ENCODE data around the gene NXN. TPM values are rescaled to one million over a fixed set of nuclear protein-coding genes. Genes with fewer than 3 reads are reported as not detected.

Gene NXN
- total RNA-seq, 6 donors from 2014 or later: 32.4 to 63.1 (median 52.2) TPM

GRCh38 chr17:981292-981658 is 1.7 kb upstream of the NXN start:
- Histone ChIP-seq H3K36me3 (no peaks in the 10 kb centered on the region), H3K4me3 (no peak overlapping the region), H3K27ac (no peak overlapping the region), H3K4me1 (peaks cover 15 to 31% (median 21%) of the 10 kb centered on the region in 4 donors), H3K27me3 (peaks cover 0 to 4% (median 0%) of the 10 kb centered on the region in 4 donors), H3K9me3 (no peaks in the 10 kb centered on the region)
- no peak for ATAC-seq (ENCODE audit: low FRiP score in 2 of 2)
- DNase-seq: no peak
- WGBS, 2 donors: 34 to 37% methylated on average over 10 of the region's 10 CpGs
- TF ChIP-seq POLR2AphosphoS5 (IDR thresholded peaks at IDR 0.05): no peak
- TF ChIP-seq CTCF (IDR thresholded peaks at IDR 0.05): no peak
- no peak for TF ChIP-seq POLR2A (IDR thresholded peaks at IDR 0.05)
- no peak for TF ChIP-seq EP300 (IDR thresholded peaks at IDR 0.05)

DNA sequence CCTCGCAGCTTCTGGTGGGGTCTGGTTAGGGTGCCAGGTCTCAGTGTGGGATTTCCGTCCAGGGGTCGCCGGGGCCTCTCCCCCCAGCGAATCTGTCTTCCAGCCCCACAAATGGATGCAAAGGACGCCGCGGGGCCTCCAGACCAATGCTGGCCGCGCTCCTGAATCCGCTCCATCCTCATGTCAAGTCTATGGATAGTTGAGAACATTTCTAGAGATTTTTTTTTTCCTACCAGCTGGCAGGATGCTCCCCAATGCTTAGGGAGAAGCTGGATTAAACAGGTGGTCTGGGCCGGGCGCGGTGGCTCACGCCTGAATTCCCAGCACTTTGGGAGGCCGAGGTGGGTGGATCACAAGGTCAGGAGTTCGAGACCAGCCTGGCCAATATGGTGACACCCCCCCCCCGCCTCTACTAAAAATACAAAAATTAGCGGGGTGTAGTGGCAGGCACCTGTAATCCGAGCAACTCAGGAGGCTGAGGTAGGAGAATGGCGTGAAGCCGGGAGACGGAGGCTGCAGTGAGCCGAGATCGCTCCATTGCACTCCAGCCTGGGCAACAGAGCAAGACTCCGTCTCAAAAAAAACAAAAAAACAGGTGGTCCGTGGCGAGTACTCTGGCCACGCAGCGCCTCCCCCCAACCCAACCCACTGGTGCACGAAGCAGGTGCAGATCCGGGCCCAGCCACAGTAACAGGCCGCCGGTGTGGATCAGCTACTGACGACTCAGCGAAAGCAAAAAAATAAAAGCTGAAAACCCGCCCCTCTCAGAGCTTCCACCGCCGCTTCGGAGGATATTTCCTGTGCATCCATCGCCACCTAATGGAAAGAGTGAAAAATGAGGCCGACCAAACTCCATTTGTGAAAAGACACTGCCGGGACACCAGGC is 1.1 kb upstream of the NXN start:
- H3K4me1 ChIP-seq: peaks cover 15 to 35% (median 21%) of the 10 kb centered on the region in 4 donors
- TF ChIP-seq CTCF (IDR thresholded peaks at IDR 0.05) (peak; percentile 67 to 81 (median 70)), POLR2AphosphoS5 (IDR thresholded peaks at IDR 0.05) (peak in 1 of 2 donors; percentile 24), POLR2A (IDR thresholded peaks at IDR 0.05) (no peak), EP300 (IDR thresholded peaks at IDR 0.05) (no peak)
- H3K27me3 ChIP-seq: peaks cover 0 to 4% (median 0%) of the 10 kb centered on the region in 4 donors
- H3K9me3 ChIP-seq: no peaks in the 10 kb centered on the region
- peak; percentile 73 to 76 for DNase-seq
- peak overlapping the region; percentile 67 to 87 (median 77) for H3K27ac ChIP-seq
- H3K36me3 ChIP-seq: no peaks in the 10 kb centered on the region
- WGBS, 2 donors: 25 to 27% methylated on average over 37 to 43 of the region's 43 CpGs
- ATAC-seq (ENCODE audit: low FRiP score in 2 of 2): peak; percentile 85 to 90
- H3K4me3 ChIP-seq: peak overlapping the region in 3 of 4 donors; percentile 79 to 88 (median 81)

- H3K4me1 ChIP-seq: peaks cover 15 to 44% (median 23%) of the 10 kb centered on the region in 4 donors
- no peaks in the 10 kb centered on the region for H3K36me3 ChIP-seq
- H3K27me3 ChIP-seq: peaks cover 0 to 4% (median 0%) of the 10 kb centered on the region in 4 donors
- WGBS, 2 donors: 1 to 3% methylated on average over 13 to 26 of the region's 42 CpGs
- no peaks in the 10 kb centered on the region for H3K9me3 ChIP-seq
- peak overlapping the region; percentile 53 to 87 (median 70) for H3K27ac ChIP-seq
- DNase-seq (no peak), ATAC-seq (ENCODE audit: low FRiP score in 2 of 2) (peak in 1 of 2 donors; percentile 62)
- H3K4me3 ChIP-seq: peak overlapping the region; percentile 46 to 88 (median 80)
- TF ChIP-seq EP300 (IDR thresholded peaks at IDR 0.05): no peak
- no peak for TF ChIP-seq CTCF (IDR thresholded peaks at IDR 0.05)
- no peak for TF ChIP-seq POLR2AphosphoS5 (IDR thresholded peaks at IDR 0.05)
- no peak for TF ChIP-seq POLR2A (IDR thresholded peaks at IDR 0.05)
These were observed 401 bp downstream of the NXN start for GRCh38 chr17:979212-979538.

DNA sequence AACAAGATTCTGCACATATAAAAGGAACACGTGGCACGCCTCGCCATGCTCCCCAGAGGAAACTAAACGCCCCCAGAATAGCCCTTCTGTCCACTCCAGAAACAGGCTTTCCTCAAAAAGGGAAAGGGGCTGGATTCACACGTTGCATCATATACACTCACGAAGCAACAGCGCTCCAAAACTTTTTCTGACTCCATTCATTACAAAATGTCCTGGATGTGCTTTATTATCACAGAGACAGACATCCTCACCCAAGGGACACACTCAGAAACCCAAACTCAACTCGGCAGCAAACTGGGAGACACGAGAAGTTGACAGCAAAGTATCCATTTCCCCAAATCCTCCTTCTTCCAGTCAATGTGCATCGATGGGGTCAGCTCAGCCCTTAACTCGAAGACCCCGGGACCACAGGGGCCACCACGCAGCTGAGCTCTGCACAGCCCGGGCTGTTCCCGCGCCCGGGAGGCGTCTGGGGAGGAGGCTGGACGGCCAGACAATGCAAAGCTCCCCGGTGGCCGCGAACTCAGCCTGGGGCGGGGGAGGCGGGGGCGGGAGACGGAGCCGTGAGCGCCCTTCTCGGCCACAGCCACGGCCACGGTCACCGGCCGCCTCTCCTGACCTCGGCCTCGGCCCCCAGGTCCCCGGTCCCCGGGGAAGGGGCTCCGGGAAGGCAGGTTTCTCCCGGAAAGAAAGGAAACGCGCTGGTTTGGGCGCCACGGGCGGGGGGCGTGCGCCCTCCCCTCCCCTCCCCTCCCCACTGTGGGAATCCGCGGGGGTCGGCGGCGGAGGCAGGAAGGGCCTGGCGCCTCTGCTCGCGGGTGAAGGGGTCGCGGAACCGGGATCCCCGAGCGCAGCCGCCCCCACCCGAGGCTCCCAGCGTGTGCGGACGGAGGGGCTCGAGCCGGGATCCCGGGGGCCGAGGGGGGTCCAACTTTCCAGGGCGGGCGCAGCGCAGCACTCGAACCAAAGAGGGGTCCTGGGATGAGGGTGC is 1.2 kb downstream of the NXN start:
- TF ChIP-seq CTCF (IDR thresholded peaks at IDR 0.05): no peak
- TF ChIP-seq POLR2A (IDR thresholded peaks at IDR 0.05): no peak
- no peak for TF ChIP-seq EP300 (IDR thresholded peaks at IDR 0.05)
- no peak for TF ChIP-seq POLR2AphosphoS5 (IDR thresholded peaks at IDR 0.05)
- peaks cover 15 to 44% (median 23%) of the 10 kb centered on the region in 4 donors for H3K4me1 ChIP-seq
- ATAC-seq (ENCODE audit: low FRiP score in 2 of 2) (no peak), DNase-seq (peak in 1 of 2 donors; percentile 88)
- 8 to 17% methylated on average over 7 to 16 of the region's 72 CpGs for WGBS, 2 donors
- no peaks in the 10 kb centered on the region for H3K36me3 ChIP-seq
- no peaks in the 10 kb centered on the region for H3K9me3 ChIP-seq
- peak overlapping the region; percentile 55 to 88 (median 80) for H3K4me3 ChIP-seq
- peak overlapping the region; percentile 59 to 87 (median 77) for H3K27ac ChIP-seq
- H3K27me3 ChIP-seq: peaks cover 0 to 4% (median 0%) of the 10 kb centered on the region in 4 donors

Measured in upper lobe of left lung (tissue), 6 donors.